GM19328 (cell line): ENCODE measurements around the gene RPS26.
"Not testable (repeated sequence)": the region's sequence is repeated elsewhere in the genome, so short reads cannot be mapped to it uniquely, and the experiment has no call there.

Source experiments
- ATAC-seq: cut with Tn5 transposase; IDR thresholded peaks from one replicate; pipeline ENCODE4 v1.9.1; 2021; ENCODE audit warnings: mild to moderate bottlenecking, moderate library complexity; ENCODE audit not compliant: unreplicated experiment

RPS26 gene

GRCh38 chr12:56041552-56042429 is at the start of gene RPS26:
Gene RPS26, plus strand, starts transcription at chr12:56041918. Its CDS starts 249 bp downstream, at chr12:56042167.
- peak; percentile 93 for ATAC-seq

- ATAC-seq = no peak
Observed at GRCh38 chr12:55993230-55993853, 48.4 kb upstream of the RPS26 start.

GRCh38 chr12:55995366-55995765 is 46.4 kb upstream of the RPS26 start:
- no peak for ATAC-seq

GRCh38 chr12:55996201-55996714 is 45.5 kb upstream of the RPS26 start:
- no peak for ATAC-seq

GRCh38 chr12:55996715-55997534 is 44.8 kb upstream of the RPS26 start, which contains the start of gene SUOX:
Gene SUOX, plus strand, starts transcription at chr12:55997276. Its CDS starts 4,946 bp downstream, at chr12:56002222.
- peak; percentile 99 for ATAC-seq

GRCh38 chr12:55997535-55997859 is 44.2 kb upstream of the RPS26 start:
- ATAC-seq = no peak

GRCh38 chr12:55999522-55999921 is 42.2 kb upstream of the RPS26 start:
- not testable (repeated sequence) for ATAC-seq

- not testable (repeated sequence) for ATAC-seq
Observed at GRCh38 chr12:55999999-56000540, 41.6 kb upstream of the RPS26 start.

- ATAC-seq = no peak
Observed at GRCh38 chr12:56001487-56002100, 40.1 kb upstream of the RPS26 start.

GRCh38 chr12:56003376-56003775 is 38.3 kb upstream of the RPS26 start:
- not testable (repeated sequence) for ATAC-seq

GRCh38 chr12:56004211-56004610 is 37.5 kb upstream of the RPS26 start:
- ATAC-seq = no peak

- no peak for ATAC-seq
Observed at GRCh38 chr12:56007564-56008559, 33.9 kb upstream of the RPS26 start.

GRCh38 chr12:56010111-56010570 is 31.6 kb upstream of the RPS26 start:
- no peak for ATAC-seq

- ATAC-seq = no peak
Observed at GRCh38 chr12:56011509-56012090, 30.1 kb upstream of the RPS26 start.

GRCh38 chr12:56013482-56013881 is 28.2 kb upstream of the RPS26 start:
- no peak for ATAC-seq

GRCh38 chr12:56014205-56014604 is 27.5 kb upstream of the RPS26 start:
- ATAC-seq = no peak

- no peak for ATAC-seq
Observed at GRCh38 chr12:56017181-56017580, 24.5 kb upstream of the RPS26 start.

- no peak for ATAC-seq
Observed at GRCh38 chr12:56018356-56018755, 23.4 kb upstream of the RPS26 start.
